Activated CD8-positive, alpha-beta T cell treated with anti-CD3 and anti-CD28 coated beads for 36 hours (primary cell): ENCODE results near the gene LRRTM4. TPM values are rescaled to one million over a fixed set of nuclear protein-coding genes. Genes with fewer than 3 reads are reported as not detected.

ENCODE experiments used
- ATAC-seq: fragments of 200-7000 bp; cut with Tn5 transposase; one replicate; pipeline ENCODE4 v1.10.0; 2021; ENCODE audit warnings: mild to moderate bottlenecking, moderate library complexity
- CTCF ChIA-PET: fragments of 350-600 bp; sonication (Branson Sonifier 250); formaldehyde crosslinking; loops from one replicate; lab custom pipeline; 2021; ENCODE audit warnings: antibody characterized with exemption; lab: Charles Lee
- POLR2A ChIA-PET: fragments of 350-600 bp; sonication (Branson Sonifier 250); formaldehyde crosslinking; loops from one replicate; lab custom pipeline; 2021; ENCODE audit warnings: antibody characterized with exemption; lab: Charles Lee
- DNase-seq: peaks from one replicate; pipeline ENCODE4 v3.0.0-alpha.2; 2020
- H3K27ac Mint-ChIP-seq: one replicate; pipeline ENCODE4 v1.8.0; 2021; ENCODE audit warnings: mild to moderate bottlenecking, mixed read lengths
- H3K27me3 Mint-ChIP-seq: one replicate; pipeline ENCODE4 v1.8.0; 2021; ENCODE audit warnings: mixed read lengths
- H3K36me3 Mint-ChIP-seq: one replicate; pipeline ENCODE4 v1.8.0; 2021; ENCODE audit warnings: low read depth, mixed read lengths
- H3K4me1 Mint-ChIP-seq: one replicate; pipeline ENCODE4 v1.8.0; 2021; ENCODE audit warnings: low read depth, mixed read lengths
- H3K4me3 Mint-ChIP-seq: one replicate; pipeline ENCODE4 v1.8.0; 2021; ENCODE audit warnings: mild to moderate bottlenecking, moderate library complexity, mixed read lengths
- H3K9me3 Mint-ChIP-seq: one replicate; pipeline ENCODE4 v1.8.0; 2021; ENCODE audit warnings: mixed read lengths
- CTCF ChIP-seq: fragments of 200-600 bp; IDR thresholded peaks from one replicate; pipeline ENCODE4 v1.8.0; 2022; ENCODE audit warnings: antibody characterized with exemption, mild to moderate bottlenecking
- intact Hi-C: fragments of 100-400 bp; cut with micrococcal nuclease; formaldehyde crosslinking; loops from one replicate; pipeline ENCODE4 v1.10.0; 2022
- total RNA-seq, 2 experiments: library from RNA; stranded (reverse); gene quantifications; one replicate each; pipeline ENCODE4 v1.2.3, GENCODE V29; 2021

Gene LRRTM4
- total RNA-seq = not detected

- no peak for TF ChIP-seq CTCF
- no peak for DNase-seq
- Mint-ChIP-seq H3K27ac (no peak within 1 kb of the TSS), H3K27me3 (no peaks in the 10 kb centered on the region), H3K4me1 (no peaks in the 10 kb centered on the region), H3K4me3 (no peak within 1 kb of the TSS), H3K36me3 (no peaks in the 10 kb centered on the region), H3K9me3 (peaks cover 10% of the 10 kb centered on the region)
- POLR2A ChIA-PET = no interaction called here
- CTCF ChIA-PET = no interaction called here
- ATAC-seq = no peak
- intact Hi-C loops = no loop called here
Measured at GRCh38 chr2:77521931-77522470, at the start of gene LRRTM4. Gene LRRTM4, minus strand, starts transcription at chr2:77522376.

GRCh38 chr2:77571545-77571944 lies 49.4 kb upstream of the LRRTM4 start:
- Mint-ChIP-seq H3K27me3 (no peaks in the 10 kb centered on the region), H3K27ac (no peak overlapping the region), H3K9me3 (peaks cover 7% of the 10 kb centered on the region), H3K36me3 (no peaks in the 10 kb centered on the region), H3K4me3 (no peak overlapping the region), H3K4me1 (no peaks in the 10 kb centered on the region)
- ChIA-PET POLR2A (no interaction called here), CTCF (no interaction called here)
- ATAC-seq (no peak), DNase-seq (no peak)
- TF ChIP-seq CTCF = no peak
- intact Hi-C loops = no loop called here

- ChIA-PET POLR2A (no interaction called here), CTCF (no interaction called here)
- intact Hi-C loops = no loop called here
- H3K27ac Mint-ChIP-seq = no peak overlapping the region
- DNase-seq = no peak
- ATAC-seq = no peak
- no peaks in the 10 kb centered on the region for H3K4me1 Mint-ChIP-seq
- no peak overlapping the region for H3K4me3 Mint-ChIP-seq
- no peaks in the 10 kb centered on the region for H3K36me3 Mint-ChIP-seq
- no peaks in the 10 kb centered on the region for H3K27me3 Mint-ChIP-seq
- no peak for TF ChIP-seq CTCF
- H3K9me3 Mint-ChIP-seq = peaks cover 11% of the 10 kb centered on the region
Measured at GRCh38 chr2:77567723-77568122, 45.5 kb upstream of the LRRTM4 start.

GRCh38 chr2:77566582-77566981 lies 44.4 kb upstream of the LRRTM4 start:
- CTCF ChIA-PET = no interaction called here
- intact Hi-C loops = no loop called here
- Mint-ChIP-seq H3K4me1 (no peaks in the 10 kb centered on the region), H3K36me3 (no peaks in the 10 kb centered on the region), H3K27me3 (no peaks in the 10 kb centered on the region), H3K4me3 (no peak overlapping the region), H3K27ac (no peak overlapping the region), H3K9me3 (peaks cover 11% of the 10 kb centered on the region)
- POLR2A ChIA-PET = no interaction called here
- no peak for ATAC-seq
- TF ChIP-seq CTCF = no peak
- no peak for DNase-seq

GRCh38 chr2:77566131-77566530 lies 44.0 kb upstream of the LRRTM4 start:
- H3K4me3 Mint-ChIP-seq = no peak overlapping the region

More at GRCh38 chr2:77566131-77566530, 44.0 kb upstream of the LRRTM4 start:
- no peak for DNase-seq
- TF ChIP-seq CTCF = no peak
- Mint-ChIP-seq H3K4me1 (no peaks in the 10 kb centered on the region), H3K27ac (no peak overlapping the region), H3K27me3 (no peaks in the 10 kb centered on the region), H3K36me3 (no peaks in the 10 kb centered on the region), H3K9me3 (peaks cover 11% of the 10 kb centered on the region)
- POLR2A ChIA-PET = no interaction called here
- intact Hi-C loops = no loop called here
- no peak for ATAC-seq
- CTCF ChIA-PET = no interaction called here
